Activated CD8-positive, alpha-beta T cell treated with anti-CD3 and anti-CD28 coated beads for 36 hours (primary cell): ENCODE results near the gene ESCO1. TPM values are rescaled to one million over a fixed set of nuclear protein-coding genes. Genes with fewer than 3 reads are reported as not detected.

Source experiments
- ATAC-seq: fragments of 200-7000 bp; cut with Tn5 transposase; one replicate; pipeline ENCODE4 v1.10.0; 2021; ENCODE audit warnings: mild to moderate bottlenecking, moderate library complexity
- CTCF ChIA-PET: fragments of 350-600 bp; sonication (Branson Sonifier 250); formaldehyde crosslinking; loops from one replicate; lab custom pipeline; 2021; ENCODE audit warnings: antibody characterized with exemption; lab: Charles Lee
- POLR2A ChIA-PET: fragments of 350-600 bp; sonication (Branson Sonifier 250); formaldehyde crosslinking; loops from one replicate; lab custom pipeline; 2021; ENCODE audit warnings: antibody characterized with exemption; lab: Charles Lee
- DNase-seq: peaks from one replicate; pipeline ENCODE4 v3.0.0-alpha.2; 2020
- H3K27ac Mint-ChIP-seq: one replicate; pipeline ENCODE4 v1.8.0; 2021; ENCODE audit warnings: mild to moderate bottlenecking, mixed read lengths
- H3K27me3 Mint-ChIP-seq: one replicate; pipeline ENCODE4 v1.8.0; 2021; ENCODE audit warnings: mixed read lengths
- H3K36me3 Mint-ChIP-seq: one replicate; pipeline ENCODE4 v1.8.0; 2021; ENCODE audit warnings: low read depth, mixed read lengths
- H3K4me1 Mint-ChIP-seq: one replicate; pipeline ENCODE4 v1.8.0; 2021; ENCODE audit warnings: low read depth, mixed read lengths
- H3K4me3 Mint-ChIP-seq: one replicate; pipeline ENCODE4 v1.8.0; 2021; ENCODE audit warnings: mild to moderate bottlenecking, moderate library complexity, mixed read lengths
- H3K9me3 Mint-ChIP-seq: one replicate; pipeline ENCODE4 v1.8.0; 2021; ENCODE audit warnings: mixed read lengths
- CTCF ChIP-seq: fragments of 200-600 bp; IDR thresholded peaks from one replicate; pipeline ENCODE4 v1.8.0; 2022; ENCODE audit warnings: antibody characterized with exemption, mild to moderate bottlenecking
- intact Hi-C: fragments of 100-400 bp; cut with micrococcal nuclease; formaldehyde crosslinking; loops from one replicate; pipeline ENCODE4 v1.10.0; 2022
- total RNA-seq, 2 experiments: library from RNA; stranded (reverse); gene quantifications; one replicate each; pipeline ENCODE4 v1.2.3, GENCODE V29; 2021

Gene ESCO1
- total RNA-seq, 2 experiments from 2014 or later, result 21.8 to 23.1 TPM

- Mint-ChIP-seq H3K4me3 (no peak overlapping the region), H3K9me3 (no peaks in the 10 kb centered on the region), H3K27me3 (no peaks in the 10 kb centered on the region), H3K27ac (no peak overlapping the region), H3K4me1 (peaks cover 11% of the 10 kb centered on the region), H3K36me3 (peaks cover 41% of the 10 kb centered on the region)
- DNase-seq (no peak), ATAC-seq (no peak)
- POLR2A ChIA-PET, result no interaction called here
- intact Hi-C loops, result no loop called here
- CTCF ChIA-PET, result no interaction called here
- no peak for TF ChIP-seq CTCF
These were observed 50.0 kb downstream of the ESCO1 start for GRCh38 chr18:21550510-21550970.

GRCh38 chr18:21548647-21549046, 51.9 kb downstream of the ESCO1 start:
- H3K36me3 Mint-ChIP-seq, result peaks cover 37% of the 10 kb centered on the region
- DNase-seq (no peak), ATAC-seq (no peak)
- H3K4me3 Mint-ChIP-seq, result no peak overlapping the region
- no peak overlapping the region for H3K27ac Mint-ChIP-seq
- POLR2A ChIA-PET, result interaction anchor here (1.0 kb wide), 1 partner anchor 16 kb away, joined by 4 read pairs; no protein-coding TSS in a partner anchor
- TF ChIP-seq CTCF, result no peak
- intact Hi-C loops, result loop anchor here (10.0 kb wide), 1 partner anchor 56 kb away; the partner anchor contains the start of gene ESCO1
- peaks cover 11% of the 10 kb centered on the region for H3K4me1 Mint-ChIP-seq
- CTCF ChIA-PET, result interaction anchor here (1.4 kb wide), 1 partner anchor 50 kb away, joined by 3 read pairs; no protein-coding TSS in a partner anchor
- no peaks in the 10 kb centered on the region for H3K27me3 Mint-ChIP-seq
- no peaks in the 10 kb centered on the region for H3K9me3 Mint-ChIP-seq

- intact Hi-C loops, result loop anchor here (10.0 kb wide), 1 partner anchor 58 kb away; the partner anchor contains the start of gene ESCO1
- ATAC-seq (no peak), DNase-seq (no peak)
- H3K36me3 Mint-ChIP-seq, result peaks cover 29% of the 10 kb centered on the region
- CTCF ChIA-PET, result no interaction called here
- H3K9me3 Mint-ChIP-seq, result no peaks in the 10 kb centered on the region
- POLR2A ChIA-PET, result no interaction called here
- no peak overlapping the region for H3K27ac Mint-ChIP-seq
- no peaks in the 10 kb centered on the region for H3K27me3 Mint-ChIP-seq
- H3K4me1 Mint-ChIP-seq, result peaks cover 1% of the 10 kb centered on the region
- TF ChIP-seq CTCF, result no peak
- H3K4me3 Mint-ChIP-seq, result no peak overlapping the region
These were observed 54.1 kb downstream of the ESCO1 start for GRCh38 chr18:21546423-21546822.

- ATAC-seq (no peak), DNase-seq (no peak)
- Mint-ChIP-seq H3K9me3 (no peaks in the 10 kb centered on the region), H3K4me3 (no peak overlapping the region), H3K4me1 (no peaks in the 10 kb centered on the region), H3K27me3 (no peaks in the 10 kb centered on the region), H3K27ac (no peak overlapping the region), H3K36me3 (peaks cover 13% of the 10 kb centered on the region)
- intact Hi-C loops, result no loop called here
- no peak for TF ChIP-seq CTCF
- ChIA-PET CTCF (no interaction called here), POLR2A (no interaction called here)
These were observed 62.3 kb downstream of the ESCO1 start for GRCh38 chr18:21538230-21538629.

DNA sequence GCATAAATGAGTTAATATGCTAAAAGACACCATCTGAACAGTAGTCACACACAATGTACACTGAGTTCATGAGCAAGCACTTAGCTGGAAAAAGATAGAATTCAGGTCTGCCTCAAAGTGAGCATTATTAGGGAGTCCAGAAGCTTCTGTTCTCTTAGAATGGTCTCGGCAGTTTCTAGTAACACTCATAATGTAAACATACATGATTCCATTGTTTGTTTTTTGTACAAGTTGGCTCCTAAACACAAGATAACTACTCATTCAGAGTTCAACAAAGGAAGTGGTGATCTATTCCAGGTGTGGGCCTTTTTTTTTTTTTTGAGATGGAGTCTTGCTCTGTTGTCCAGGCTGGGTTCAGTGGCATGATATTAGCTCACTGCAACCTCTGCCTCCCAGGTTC, 66.2 kb downstream of the ESCO1 start:
- ATAC-seq (no peak), DNase-seq (no peak)
- no peak overlapping the region for H3K27ac Mint-ChIP-seq
- no peak for TF ChIP-seq CTCF
- CTCF ChIA-PET, result no interaction called here
- no peak overlapping the region for H3K4me3 Mint-ChIP-seq
- intact Hi-C loops, result no loop called here
- H3K27me3 Mint-ChIP-seq, result no peaks in the 10 kb centered on the region
- H3K36me3 Mint-ChIP-seq, result peaks cover 22% of the 10 kb centered on the region
- H3K9me3 Mint-ChIP-seq, result no peaks in the 10 kb centered on the region
- H3K4me1 Mint-ChIP-seq, result no peaks in the 10 kb centered on the region
- POLR2A ChIA-PET, result interaction anchor here (0.6 to 1.5 kb wide), 2 partner anchors 20 to 27 kb away, joined by 3 read pairs; no protein-coding TSS in a partner anchor
